Mammary epithelial cell (primary cell): Measurements from ENCODE around the gene PODXL2.

Source experiments
- EZH2 ChIP-seq: IDR thresholded peaks from 2 replicates; pipeline ENCODE4 v1.6.1; 2012; ENCODE audit warnings: low read length, inconsistent platforms, borderline replicate concordance
- TF ChIP-seq, protein P1 (sequence below), 2 donors: IDR thresholded peaks in 1 of 2; conservative IDR thresholded peaks in 1 of 2; 2 replicates each; pipeline ENCODE4 v1.5.1; 2011 to 2012; ENCODE audit warnings: inconsistent platforms in 2 of 2, low read length in 2 of 2, mild to moderate bottlenecking in 2 of 2, control low read depth in 1 of 2, low read depth in 1 of 2; ENCODE audit not compliant: insufficient read depth in 1 of 2; ENCODE audit errors: extremely low read depth in 1 of 2

DNA sequence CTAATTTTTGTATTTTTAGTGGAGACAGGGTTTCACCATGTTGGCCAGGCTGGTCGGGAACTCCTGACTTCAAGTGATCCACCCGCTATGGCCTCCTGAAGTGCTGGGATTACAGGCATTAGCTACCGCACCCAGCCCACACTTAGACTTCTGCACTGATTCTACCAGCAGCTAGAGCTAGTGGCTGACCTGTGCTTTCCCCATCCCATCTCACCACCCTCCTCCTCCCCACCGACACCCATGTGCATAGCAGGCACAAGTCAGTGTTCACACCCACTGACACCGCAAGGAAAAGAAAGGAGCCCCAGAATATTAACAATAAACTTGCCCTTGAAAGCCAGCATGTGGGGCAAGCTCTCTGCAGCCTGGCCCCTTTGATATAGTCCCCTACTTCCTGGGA is 32.6 kb downstream of the PODXL2 start:
- TF ChIP-seq, protein P1, sequence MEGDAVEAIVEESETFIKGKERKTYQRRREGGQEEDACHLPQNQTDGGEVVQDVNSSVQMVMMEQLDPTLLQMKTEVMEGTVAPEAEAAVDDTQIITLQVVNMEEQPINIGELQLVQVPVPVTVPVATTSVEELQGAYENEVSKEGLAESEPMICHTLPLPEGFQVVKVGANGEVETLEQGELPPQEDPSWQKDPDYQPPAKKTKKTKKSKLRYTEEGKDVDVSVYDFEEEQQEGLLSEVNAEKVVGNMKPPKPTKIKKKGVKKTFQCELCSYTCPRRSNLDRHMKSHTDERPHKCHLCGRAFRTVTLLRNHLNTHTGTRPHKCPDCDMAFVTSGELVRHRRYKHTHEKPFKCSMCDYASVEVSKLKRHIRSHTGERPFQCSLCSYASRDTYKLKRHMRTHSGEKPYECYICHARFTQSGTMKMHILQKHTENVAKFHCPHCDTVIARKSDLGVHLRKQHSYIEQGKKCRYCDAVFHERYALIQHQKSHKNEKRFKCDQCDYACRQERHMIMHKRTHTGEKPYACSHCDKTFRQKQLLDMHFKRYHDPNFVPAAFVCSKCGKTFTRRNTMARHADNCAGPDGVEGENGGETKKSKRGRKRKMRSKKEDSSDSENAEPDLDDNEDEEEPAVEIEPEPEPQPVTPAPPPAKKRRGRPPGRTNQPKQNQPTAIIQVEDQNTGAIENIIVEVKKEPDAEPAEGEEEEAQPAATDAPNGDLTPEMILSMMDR (conservative IDR thresholded peaks at IDR 0.05 in 1 of 2, IDR thresholded peaks at IDR 0.05 in 1 of 2; ENCODE audit: extremely low read depth in 1 of 2, insufficient read depth in 1 of 2, low read depth in 1 of 2, low read length in 2 of 2) = no peak
- TF ChIP-seq EZH2 = no peak
